Peyer's patch (tissue), 4 donors: ENCODE data around the gene KPNA6. TPM values are rescaled to one million over a fixed set of nuclear protein-coding genes. Genes with fewer than 3 reads are reported as not detected.
"Not testable (repeated sequence)": the region's sequence is repeated elsewhere in the genome, so short reads cannot be mapped to it uniquely, and the experiment has no call there.

Experiments used
- DNase-seq, 3 donors: peaks; one replicate each; pipeline ENCODE4 v3.0.0-alpha.2; 2017 to 2019
- H3K27ac ChIP-seq, 4 donors: fragments of 200-600 bp; sonication (generic); one replicate each; pipeline ENCODE4 v1.5.1; 2016 to 2019
- H3K27me3 ChIP-seq, 2 donors: fragments of 200-600 bp; sonication (generic); one replicate each; pipeline ENCODE4 v1.5.1; 2019
- H3K36me3 ChIP-seq, 3 donors: fragments of 200-600 bp; sonication (generic); one replicate each; pipeline ENCODE4 v1.5.1; 2016 to 2019
- H3K4me1 ChIP-seq, 4 donors: fragments of 200-600 bp; sonication (generic); one replicate each; pipeline ENCODE4 v1.5.1; 2016 to 2019
- H3K4me3 ChIP-seq, 4 donors: fragments of 200-600 bp; sonication (generic); 1 replicate in 3 of 4; 2 replicates in 1 of 4; pipeline ENCODE4 v1.5.1; 2016 to 2019; ENCODE audit warnings: mild to moderate bottlenecking in 1 of 4
- H3K9me3 ChIP-seq, 4 donors: fragments of 200-600 bp; sonication (generic); one replicate each; pipeline ENCODE4 v1.5.1; 2016 to 2019; ENCODE audit warnings: mild to moderate bottlenecking in 1 of 4
- CTCF ChIP-seq, 6 experiments: fragments of 450-650 bp in 4 of 6; fragments of 200-600 bp in 2 of 6; sonication (generic) in 1 of 6; IDR thresholded peaks; one replicate each; pipeline ENCODE4 v1.5.1; 2017 to 2019; ENCODE audit warnings: antibody characterized with exemption in 6 of 6, mild to moderate bottlenecking in 3 of 6, moderate library complexity in 1 of 6
- POLR2A ChIP-seq, 2 donors: fragments of 450-650 bp; IDR thresholded peaks; one replicate each; pipeline ENCODE4 v1.5.1; 2017; ENCODE audit warnings: antibody characterized with exemption in 2 of 2, mild to moderate bottlenecking in 2 of 2, moderate library complexity in 2 of 2
- total RNA-seq, 4 donors: library from RNA; depleted of rRNA; stranded (reverse); fragments of >200 nt; gene quantifications; one replicate each; pipeline ENCODE4 v1.1.0, GENCODE V29; 2016

The KPNA6 gene
- total RNA-seq, 4 donors from 2014 or later, result 24.8 to 29.8 (median 25.6) TPM

- Histone ChIP-seq H3K4me3 (no peak overlapping the region), H3K36me3 (no peaks in the 10 kb centered on the region), H3K27me3 (no peaks in the 10 kb centered on the region)
These were observed 17.5 kb downstream of the KPNA6 start for GRCh38 chr1:32125313-32125712.

GRCh38 chr1:32126770-32127169 is 18.9 kb downstream of the KPNA6 start:
- Histone ChIP-seq H3K36me3 (peaks cover 0 to 8% (median 0%) of the 10 kb centered on the region in 3 donors), H3K27me3 (no peaks in the 10 kb centered on the region), H3K4me3 (no peak overlapping the region), H3K27ac (no peak overlapping the region), H3K4me1 (peaks cover 0 to 10% (median 3%) of the 10 kb centered on the region in 4 donors), H3K9me3 (no peaks in the 10 kb centered on the region)
- TF ChIP-seq POLR2A (IDR thresholded peaks at IDR 0.05) (no peak), CTCF (IDR thresholded peaks at IDR 0.05) (no peak)
- DNase-seq, result no peak

More at GRCh38 chr1:32125313-32125712, 17.5 kb downstream of the KPNA6 start:
- no peak overlapping the region for H3K27ac ChIP-seq
- no peak for TF ChIP-seq POLR2A (IDR thresholded peaks at IDR 0.05)
- TF ChIP-seq CTCF (IDR thresholded peaks at IDR 0.05), result no peak
- peaks cover 0 to 20% (median 4%) of the 10 kb centered on the region in 4 donors for H3K4me1 ChIP-seq
- no peak for DNase-seq
- no peaks in the 10 kb centered on the region for H3K9me3 ChIP-seq

- H3K4me1 ChIP-seq, result peaks cover 0 to 7% (median 2%) of the 10 kb centered on the region in 4 donors
- peaks cover 0 to 8% (median 0%) of the 10 kb centered on the region in 3 donors for H3K36me3 ChIP-seq
- TF ChIP-seq CTCF (IDR thresholded peaks at IDR 0.05) (peak in 4 of 6 experiments; percentile 4 to 28 (median 14)), POLR2A (IDR thresholded peaks at IDR 0.05) (no peak)
- no peaks in the 10 kb centered on the region for H3K27me3 ChIP-seq
- no peaks in the 10 kb centered on the region for H3K9me3 ChIP-seq
- H3K27ac ChIP-seq, result no peak overlapping the region
- DNase-seq, result no peak
- H3K4me3 ChIP-seq, result no peak overlapping the region
These were observed 19.7 kb downstream of the KPNA6 start for GRCh38 chr1:32127409-32128198.

- no peak for DNase-seq
- H3K36me3 ChIP-seq, result peaks cover 0 to 8% (median 0%) of the 10 kb centered on the region in 3 donors
- no peaks in the 10 kb centered on the region for H3K27me3 ChIP-seq
- no peak for TF ChIP-seq CTCF (IDR thresholded peaks at IDR 0.05)
- no peak for TF ChIP-seq POLR2A (IDR thresholded peaks at IDR 0.05)
- no peak overlapping the region for H3K4me3 ChIP-seq
- no peaks in the 10 kb centered on the region for H3K9me3 ChIP-seq
- H3K27ac ChIP-seq, result no peak overlapping the region
- H3K4me1 ChIP-seq, result peaks cover 0 to 7% (median 2%) of the 10 kb centered on the region in 4 donors
These were observed 20.6 kb downstream of the KPNA6 start for GRCh38 chr1:32128479-32128878.

- Histone ChIP-seq H3K4me1 (peaks cover 0 to 7% (median 2%) of the 10 kb centered on the region in 4 donors), H3K4me3 (no peak overlapping the region), H3K27me3 (no peaks in the 10 kb centered on the region), H3K27ac (no peak overlapping the region), H3K9me3 (no peaks in the 10 kb centered on the region), H3K36me3 (peaks cover 0 to 8% (median 0%) of the 10 kb centered on the region in 3 donors)
- DNase-seq, result no peak
- TF ChIP-seq POLR2A (IDR thresholded peaks at IDR 0.05), result no peak
- no peak for TF ChIP-seq CTCF (IDR thresholded peaks at IDR 0.05)
These were observed 21.1 kb downstream of the KPNA6 start for GRCh38 chr1:32128964-32129363.

GRCh38 chr1:32133950-32134280 is 26.1 kb downstream of the KPNA6 start:
- not testable (repeated sequence) for H3K27me3 ChIP-seq, H3K4me1 ChIP-seq, H3K9me3 ChIP-seq, H3K27ac ChIP-seq, DNase-seq, H3K4me3 ChIP-seq, H3K36me3 ChIP-seq
